ENCODE results near the gene SETD3. TPM values are rescaled to one million over a fixed set of nuclear protein-coding genes. Genes with fewer than 3 reads are reported as not detected.

The SETD3 gene
- total RNA-seq, 2 donors from 2014 or later: 34.6 to 39.4 TPM

GRCh38 chr14:99426813-99427346, 53.8 kb downstream of the SETD3 start:
- ATAC-seq: no peak

DNA sequence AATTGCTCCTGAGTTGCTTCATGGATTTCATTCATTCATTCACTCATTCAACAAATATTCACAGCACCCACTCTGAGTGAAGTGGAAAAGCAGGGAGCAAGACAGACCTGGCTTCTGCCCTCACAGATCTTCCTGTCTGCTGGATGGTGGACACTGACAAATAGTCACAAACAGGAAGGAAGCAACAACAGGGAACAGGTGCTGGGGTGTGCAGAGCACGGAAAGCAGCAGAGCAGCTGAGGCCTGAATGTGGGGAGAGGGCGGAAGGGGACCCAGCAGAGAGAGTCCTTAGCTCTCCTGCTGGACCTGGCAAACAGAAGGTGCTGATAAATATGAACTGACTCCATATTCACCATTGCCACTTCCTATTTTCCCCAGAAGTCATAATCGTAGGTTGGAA, 54.4 kb downstream of the SETD3 start:
- Histone ChIP-seq H3K4me1 (peaks cover 34% of the 10 kb centered on the region), H3K27me3 (no peaks in the 10 kb centered on the region), H3K27ac (no peak overlapping the region), H3K9me3 (no peaks in the 10 kb centered on the region), H3K4me3 (no peak overlapping the region), H3K36me3 (replicated peaks in 1 of 2; ENCODE audit: insufficient read depth in 1 of 2, low read depth in 2 of 2) (no peaks in the 10 kb centered on the region)
- DNase-seq (no peak), ATAC-seq (no peak)
- TF ChIP-seq, protein P1, sequence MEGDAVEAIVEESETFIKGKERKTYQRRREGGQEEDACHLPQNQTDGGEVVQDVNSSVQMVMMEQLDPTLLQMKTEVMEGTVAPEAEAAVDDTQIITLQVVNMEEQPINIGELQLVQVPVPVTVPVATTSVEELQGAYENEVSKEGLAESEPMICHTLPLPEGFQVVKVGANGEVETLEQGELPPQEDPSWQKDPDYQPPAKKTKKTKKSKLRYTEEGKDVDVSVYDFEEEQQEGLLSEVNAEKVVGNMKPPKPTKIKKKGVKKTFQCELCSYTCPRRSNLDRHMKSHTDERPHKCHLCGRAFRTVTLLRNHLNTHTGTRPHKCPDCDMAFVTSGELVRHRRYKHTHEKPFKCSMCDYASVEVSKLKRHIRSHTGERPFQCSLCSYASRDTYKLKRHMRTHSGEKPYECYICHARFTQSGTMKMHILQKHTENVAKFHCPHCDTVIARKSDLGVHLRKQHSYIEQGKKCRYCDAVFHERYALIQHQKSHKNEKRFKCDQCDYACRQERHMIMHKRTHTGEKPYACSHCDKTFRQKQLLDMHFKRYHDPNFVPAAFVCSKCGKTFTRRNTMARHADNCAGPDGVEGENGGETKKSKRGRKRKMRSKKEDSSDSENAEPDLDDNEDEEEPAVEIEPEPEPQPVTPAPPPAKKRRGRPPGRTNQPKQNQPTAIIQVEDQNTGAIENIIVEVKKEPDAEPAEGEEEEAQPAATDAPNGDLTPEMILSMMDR (IDR thresholded peaks at IDR 0.05): no peak
- TF ChIP-seq POLR2A (IDR thresholded peaks at IDR 0.05): no peak
- 92 to 93% methylated on average over 3 of the region's 3 CpGs for WGBS, 2 donors
- intact Hi-C loops (cut with DNase I): loop anchor here (10.0 kb wide), 1 partner anchor 101 kb away; no protein-coding TSS in a partner anchor

More at GRCh38 chr14:99426813-99427346, 53.8 kb downstream of the SETD3 start:
- Histone ChIP-seq H3K27ac (no peak overlapping the region), H3K27me3 (no peaks in the 10 kb centered on the region), H3K9me3 (no peaks in the 10 kb centered on the region), H3K36me3 (replicated peaks in 1 of 2; ENCODE audit: insufficient read depth in 1 of 2, low read depth in 2 of 2) (no peaks in the 10 kb centered on the region), H3K4me1 (peaks cover 28% of the 10 kb centered on the region), H3K4me3 (no peak overlapping the region)
- DNase-seq: no peak
- intact Hi-C loops (cut with DNase I): loop anchor here (10.0 kb wide), 1 partner anchor 102 kb away; no protein-coding TSS in a partner anchor
- TF ChIP-seq, protein P1 (IDR thresholded peaks at IDR 0.05): no peak
- no peak for TF ChIP-seq POLR2A (IDR thresholded peaks at IDR 0.05)
- 90 to 92% methylated on average over 12 of the region's 12 CpGs for WGBS, 2 donors

DNA sequence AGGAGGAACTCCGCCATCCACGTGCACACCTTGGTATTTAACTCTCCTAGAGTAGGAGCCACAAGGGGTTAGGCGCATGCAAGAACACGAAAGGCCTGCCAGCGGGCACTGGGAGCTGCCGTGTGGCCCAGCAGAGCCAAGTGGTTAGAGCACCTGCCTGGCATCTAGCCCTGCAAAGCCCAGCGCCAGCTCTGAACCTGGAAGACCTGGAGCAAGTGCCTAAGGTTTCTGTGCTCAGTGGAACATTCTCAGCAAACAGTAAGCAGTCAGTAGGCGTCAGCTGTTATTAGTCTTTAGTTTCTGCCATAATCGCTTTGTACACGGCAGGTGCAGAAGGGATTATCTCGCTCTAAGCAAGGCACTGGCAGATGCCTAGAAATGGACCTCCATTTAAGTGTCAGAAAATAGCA, 55.4 kb downstream of the SETD3 start:
- intact Hi-C loops (cut with DNase I): loop anchor here (10.0 kb wide), 1 partner anchor 100 kb away; no protein-coding TSS in a partner anchor
- Histone ChIP-seq H3K36me3 (replicated peaks in 1 of 2; ENCODE audit: insufficient read depth in 1 of 2, low read depth in 2 of 2) (no peaks in the 10 kb centered on the region), H3K4me3 (no peak overlapping the region), H3K27me3 (no peaks in the 10 kb centered on the region), H3K4me1 (peaks cover 28% of the 10 kb centered on the region), H3K27ac (no peak overlapping the region), H3K9me3 (no peaks in the 10 kb centered on the region)
- ATAC-seq: peak; percentile 63
- WGBS, 2 donors: 32 to 57% methylated on average over 7 to 11 of the region's 11 CpGs
- DNase-seq: peak; percentile 68 to 89 (median 78)
- TF ChIP-seq, protein P1 (IDR thresholded peaks at IDR 0.05): no peak
- no peak for TF ChIP-seq POLR2A (IDR thresholded peaks at IDR 0.05)

DNA sequence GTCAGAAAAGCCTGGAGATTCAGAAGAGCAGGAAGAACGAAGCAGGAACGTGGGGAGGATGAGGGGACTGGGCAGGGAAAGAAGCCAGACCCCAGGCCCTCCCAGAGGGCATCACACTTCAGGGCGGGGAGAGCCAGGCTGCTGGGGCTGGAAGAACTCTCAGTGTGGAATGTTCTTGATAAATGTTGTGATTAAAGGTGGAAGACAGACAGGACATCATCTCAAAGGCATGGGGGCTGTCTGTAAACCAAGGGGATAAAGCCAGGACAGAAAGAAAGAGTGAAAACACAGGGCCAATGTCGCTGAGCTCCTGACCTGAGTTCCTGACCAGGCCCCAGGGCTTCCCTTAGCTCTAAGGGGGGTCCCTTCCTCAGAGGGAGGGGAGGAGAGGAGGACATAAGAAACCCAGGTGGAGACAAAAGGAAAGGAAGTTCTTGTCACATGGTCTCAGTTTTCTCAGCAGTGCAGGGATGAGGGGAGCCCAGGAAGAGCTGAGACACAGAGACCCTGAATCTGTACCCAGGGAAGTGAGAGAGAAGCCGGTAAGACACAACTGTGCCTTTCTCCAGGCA, 56.3 kb downstream of the SETD3 start:
- TF ChIP-seq, protein P1 (IDR thresholded peaks at IDR 0.05): no peak
- TF ChIP-seq POLR2A (IDR thresholded peaks at IDR 0.05): no peak
- ATAC-seq: no peak

More for the DNA sequence above, 56.3 kb downstream of the SETD3 start:
- Histone ChIP-seq H3K4me3 (no peak overlapping the region), H3K27ac (no peak overlapping the region), H3K9me3 (no peaks in the 10 kb centered on the region), H3K36me3 (replicated peaks in 1 of 2; ENCODE audit: insufficient read depth in 1 of 2, low read depth in 2 of 2) (no peaks in the 10 kb centered on the region), H3K4me1 (peaks cover 27% of the 10 kb centered on the region), H3K27me3 (no peaks in the 10 kb centered on the region)
- intact Hi-C loops (cut with DNase I): loop anchor here (10.0 kb wide), 1 partner anchor 100 kb away; no protein-coding TSS in a partner anchor
- no peak for DNase-seq
- 72 to 83% methylated on average over 5 of the region's 5 CpGs for WGBS, 2 donors
